Measurements from ENCODE around the gene BCL2L11.

- no peak for TF ChIP-seq CTCF (IDR thresholded peaks at IDR 0.05; ENCODE audit: insufficient read depth, low read depth, low read length)
- no peak for TF ChIP-seq EZH2 (IDR thresholded peaks at IDR 0.05; ENCODE audit: insufficient read depth, low read length)
Observed at GRCh38 chr2:111143843-111144198, 23.1 kb downstream of the BCL2L11 start.

All from astrocyte (in vitro differentiated cells and primary cell).